Activated CD8-positive, alpha-beta memory T cell treated with anti-CD3 and anti-CD28 coated beads for 24 hours (primary cell): Measurements from ENCODE around the gene RAVER2.
"Not testable (repeated sequence)": the region's sequence is repeated elsewhere in the genome, so short reads cannot be mapped to it uniquely, and the experiment has no call there.

ENCODE experiments used
- DNase-seq: peaks from one replicate; pipeline ENCODE4 v3.0.0-alpha.2; 2020

Gene RAVER2, protein sequence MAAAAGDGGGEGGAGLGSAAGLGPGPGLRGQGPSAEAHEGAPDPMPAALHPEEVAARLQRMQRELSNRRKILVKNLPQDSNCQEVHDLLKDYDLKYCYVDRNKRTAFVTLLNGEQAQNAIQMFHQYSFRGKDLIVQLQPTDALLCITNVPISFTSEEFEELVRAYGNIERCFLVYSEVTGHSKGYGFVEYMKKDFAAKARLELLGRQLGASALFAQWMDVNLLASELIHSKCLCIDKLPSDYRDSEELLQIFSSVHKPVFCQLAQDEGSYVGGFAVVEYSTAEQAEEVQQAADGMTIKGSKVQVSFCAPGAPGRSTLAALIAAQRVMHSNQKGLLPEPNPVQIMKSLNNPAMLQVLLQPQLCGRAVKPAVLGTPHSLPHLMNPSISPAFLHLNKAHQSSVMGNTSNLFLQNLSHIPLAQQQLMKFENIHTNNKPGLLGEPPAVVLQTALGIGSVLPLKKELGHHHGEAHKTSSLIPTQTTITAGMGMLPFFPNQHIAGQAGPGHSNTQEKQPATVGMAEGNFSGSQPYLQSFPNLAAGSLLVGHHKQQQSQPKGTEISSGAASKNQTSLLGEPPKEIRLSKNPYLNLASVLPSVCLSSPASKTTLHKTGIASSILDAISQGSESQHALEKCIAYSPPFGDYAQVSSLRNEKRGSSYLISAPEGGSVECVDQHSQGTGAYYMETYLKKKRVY

DNA sequence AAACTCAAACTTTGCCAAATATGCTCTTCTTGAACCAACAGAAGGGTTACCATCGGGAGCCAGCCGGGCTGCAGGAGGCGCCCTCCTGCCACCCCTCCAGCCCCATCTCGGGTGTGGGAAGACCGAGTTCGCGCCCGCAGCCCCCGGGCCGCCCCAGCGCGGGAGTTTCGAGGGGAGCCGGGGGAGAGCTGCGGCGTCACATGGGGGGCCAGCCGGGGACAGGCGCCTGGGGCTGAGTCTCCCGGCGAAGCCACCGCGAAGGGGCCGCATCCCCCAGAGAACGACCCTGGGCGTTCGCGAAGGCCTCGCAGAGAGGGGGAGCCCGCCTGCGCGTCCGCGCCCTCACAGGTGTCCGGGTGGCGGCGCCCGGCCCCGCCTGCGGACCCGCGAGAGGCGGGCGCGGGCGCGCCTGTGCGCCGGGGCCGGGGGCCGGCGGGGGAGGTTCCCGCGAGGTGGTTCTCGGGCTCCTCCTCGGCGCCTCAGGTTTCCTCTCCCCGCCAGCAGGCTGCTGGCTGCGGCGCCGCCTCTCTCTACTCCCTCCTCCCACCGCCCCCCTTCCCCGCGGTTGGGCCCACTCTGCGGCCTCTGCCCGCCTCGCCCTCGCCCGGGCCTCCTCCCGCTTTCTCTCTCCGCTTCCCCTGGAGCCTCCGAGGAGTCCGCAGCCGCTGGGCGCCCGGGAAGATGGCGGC lies at the start of gene RAVER2:
TSS of gene RAVER2 (plus strand) at position 584 of the 689 bp plus-strand sequence. CDS start at position 682, 98 bp downstream.
- DNase-seq, result peak; percentile 81

- DNase-seq, result no peak
Observed at GRCh38 chr1:64696879-64697278, 48.0 kb upstream of the RAVER2 start.

- DNase-seq, result no peak
Observed at GRCh38 chr1:64699327-64699726, 45.5 kb upstream of the RAVER2 start.

DNA sequence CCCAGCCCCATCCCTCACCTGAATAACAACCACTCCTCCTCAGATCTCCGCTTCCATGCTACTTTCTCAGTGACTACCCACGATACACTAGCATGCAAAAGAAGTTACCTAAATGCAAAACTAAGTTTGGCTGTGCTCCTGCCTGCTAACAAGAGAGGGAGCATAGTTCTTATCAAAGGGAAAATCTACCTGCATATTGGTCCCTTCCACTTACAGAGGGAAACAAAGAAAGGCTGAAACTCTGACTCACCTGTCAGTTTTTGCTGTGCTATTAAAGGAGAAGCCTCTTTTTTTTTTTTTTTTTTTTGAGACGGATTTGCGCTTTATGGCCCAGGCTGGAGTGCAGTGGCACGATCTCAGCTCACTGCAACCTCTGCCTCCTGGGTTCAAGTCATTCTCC lies 43.8 kb upstream of the RAVER2 start:
- no peak for DNase-seq

- DNase-seq, result no peak
Observed at GRCh38 chr1:64701886-64702285, 43.0 kb upstream of the RAVER2 start.

DNA sequence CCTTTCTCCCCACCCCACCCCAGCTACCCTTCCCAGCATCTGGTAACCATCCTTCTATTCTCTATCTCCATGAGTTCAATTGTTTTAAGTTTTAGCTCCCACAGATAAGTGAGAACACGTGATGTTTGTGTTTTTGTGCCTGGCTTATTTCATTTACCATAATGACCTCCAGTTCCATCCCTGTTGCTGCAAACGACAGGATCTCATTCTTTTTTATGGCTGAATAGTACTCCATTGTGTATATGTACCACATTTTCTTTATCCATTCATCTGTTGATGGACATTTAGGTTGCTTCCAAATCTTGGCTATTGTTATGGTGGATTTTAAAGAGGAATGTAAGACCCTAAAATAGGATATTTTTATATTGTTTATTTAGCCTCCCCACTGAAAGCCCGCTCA lies 42.2 kb upstream of the RAVER2 start:
- not testable (repeated sequence) for DNase-seq

GRCh38 chr1:64703600-64703999 lies 41.3 kb upstream of the RAVER2 start:
- DNase-seq, result no peak

DNA sequence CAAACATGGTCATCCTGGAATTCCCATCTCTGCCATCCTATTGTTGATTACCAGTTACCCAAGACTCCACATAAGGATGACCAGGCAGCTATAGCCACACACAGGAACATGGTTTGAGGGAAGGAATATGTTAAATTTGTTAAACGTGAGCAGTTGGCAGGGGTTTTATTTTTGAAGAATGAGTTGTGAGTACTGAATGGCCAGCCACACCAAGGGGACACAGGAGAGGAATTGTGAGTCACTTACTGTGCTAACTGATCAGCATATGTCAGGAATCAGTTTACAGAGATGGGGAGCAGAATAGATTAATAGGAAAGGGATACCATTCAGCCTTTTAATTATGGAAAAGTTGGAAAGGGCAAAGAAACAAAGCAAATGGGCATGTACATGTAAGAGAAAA lies 39.3 kb upstream of the RAVER2 start:
- DNase-seq, result no peak

DNA sequence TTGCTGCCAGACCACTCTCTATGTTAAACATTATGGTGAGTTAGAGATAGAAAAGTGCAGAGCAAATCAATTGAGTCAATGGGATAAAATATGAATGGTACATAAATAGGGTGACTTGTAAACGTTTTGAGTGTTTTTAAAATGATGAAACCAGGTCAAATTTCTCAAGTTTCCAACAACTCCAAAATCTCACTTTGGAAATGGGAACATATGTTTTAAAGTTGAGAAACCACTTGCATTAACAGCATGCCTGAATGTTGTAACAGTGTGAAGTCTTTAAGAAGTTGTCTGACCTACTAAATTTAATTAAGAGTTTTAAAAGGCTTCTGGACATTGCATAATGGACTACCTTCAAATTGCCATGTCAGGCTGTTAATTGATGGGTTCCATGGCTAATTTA lies 33.6 kb upstream of the RAVER2 start:
- no peak for DNase-seq

DNA sequence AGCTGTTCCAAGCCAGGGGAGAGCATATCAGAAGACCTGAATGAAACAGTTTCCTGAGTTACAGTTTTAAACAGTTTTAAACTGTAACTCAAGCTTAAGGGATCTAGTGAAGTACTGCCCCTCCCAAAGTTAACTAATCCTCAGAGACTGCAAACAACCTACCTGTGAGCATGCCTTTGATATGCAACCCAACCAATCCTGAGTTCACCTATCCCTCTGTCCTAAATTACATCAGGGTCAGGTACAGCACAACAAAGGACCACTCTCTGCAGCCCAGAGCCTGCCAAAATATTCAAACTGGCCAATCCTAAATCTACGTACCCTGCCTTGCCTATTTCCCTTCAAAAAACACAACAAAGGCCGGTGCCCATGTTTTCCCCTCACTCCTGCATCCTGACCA lies 32.8 kb upstream of the RAVER2 start:
- no peak for DNase-seq

GRCh38 chr1:64715186-64715585 lies 29.7 kb upstream of the RAVER2 start:
- DNase-seq, result no peak

DNA sequence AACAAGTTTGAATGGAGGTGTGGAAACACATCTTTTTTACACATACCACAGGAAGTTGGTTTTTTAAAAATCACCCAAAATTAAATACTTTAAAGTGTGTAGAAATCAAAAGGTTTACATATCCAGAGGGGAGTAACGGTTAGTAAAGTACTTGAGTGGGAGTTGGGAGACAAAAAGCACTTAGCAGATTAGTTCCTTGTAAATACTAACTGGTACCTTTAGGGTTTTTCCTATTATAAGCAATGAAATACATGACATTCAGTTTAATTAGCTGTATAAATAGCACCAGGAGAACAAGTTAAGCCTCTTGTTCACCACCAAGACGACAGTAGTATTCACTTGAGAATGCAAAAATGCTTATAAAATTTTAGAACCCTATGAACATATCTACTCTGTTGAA lies 23.7 kb upstream of the RAVER2 start:
- DNase-seq, result no peak

- no peak for DNase-seq
Observed at GRCh38 chr1:64721576-64722145, 23.2 kb upstream of the RAVER2 start.

- no peak for DNase-seq
Observed at GRCh38 chr1:64727861-64728260, 17.0 kb upstream of the RAVER2 start.

DNA sequence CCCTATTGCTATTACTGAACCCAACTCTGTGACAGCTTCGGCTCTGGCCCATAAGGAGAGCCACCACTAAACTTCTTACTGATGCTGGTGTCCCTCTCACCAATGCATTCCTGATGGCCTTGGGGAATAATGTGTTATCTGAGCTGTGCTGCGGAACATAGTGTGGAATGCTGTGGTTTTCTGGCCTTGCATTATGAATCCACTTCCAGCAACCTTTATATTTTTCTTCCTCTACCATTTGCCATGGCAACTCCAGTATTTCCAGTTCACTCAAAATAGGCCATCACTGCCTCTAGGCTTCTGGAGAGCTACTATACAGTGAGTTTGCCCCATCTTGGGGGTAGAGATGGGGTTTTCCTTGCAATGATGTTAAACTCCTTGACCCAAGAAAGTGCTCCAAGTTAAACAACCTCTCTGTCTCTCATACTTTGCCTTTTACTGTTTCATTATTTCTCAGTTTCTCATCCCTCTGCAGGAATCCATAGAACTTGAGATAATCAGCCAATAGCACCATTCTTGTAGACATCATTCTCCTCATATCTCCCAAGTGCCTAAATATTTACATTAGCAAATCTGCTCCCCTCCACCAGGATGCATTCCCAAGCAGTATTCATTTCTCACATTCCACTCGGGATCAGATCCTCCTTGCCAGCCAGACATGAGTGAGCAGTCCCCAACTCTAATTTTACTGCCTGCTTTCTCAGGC lies 11.1 kb upstream of the RAVER2 start:
- no peak for DNase-seq

- no peak for DNase-seq
Observed at GRCh38 chr1:64734287-64734652, 10.6 kb upstream of the RAVER2 start.

- DNase-seq, result not testable (repeated sequence)
Observed at GRCh38 chr1:64740687-64741086, 4.2 kb upstream of the RAVER2 start.

DNA sequence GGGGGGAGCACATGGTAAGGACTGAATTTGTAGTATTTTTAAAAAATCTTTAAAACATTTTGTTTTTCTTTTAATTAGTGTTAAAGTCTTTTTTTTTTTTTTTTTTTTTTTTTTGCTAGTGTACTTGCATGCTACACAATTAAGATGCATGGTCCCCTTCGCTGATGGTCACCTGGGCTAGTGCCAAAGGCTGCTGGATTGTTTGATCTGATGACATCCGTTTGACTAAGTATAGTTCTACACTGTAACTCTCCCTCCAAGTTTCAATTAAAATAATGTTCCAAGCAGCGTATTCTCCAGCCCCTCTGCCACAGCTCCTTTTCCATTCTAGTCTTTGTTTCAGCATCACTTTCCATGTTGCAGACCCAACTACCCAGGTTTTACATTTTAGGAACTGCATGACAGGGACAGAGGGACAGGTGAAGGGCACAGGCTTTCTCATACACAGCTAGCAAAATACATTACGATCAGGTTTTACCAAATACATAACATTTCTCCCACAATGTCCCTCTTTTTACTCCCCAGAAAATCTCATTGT lies 852 bp upstream of the RAVER2 start:
- peak; percentile 55 for DNase-seq

GRCh38 chr1:64745181-64745985 lies 508 bp downstream of the RAVER2 start:
- DNase-seq, result peak; percentile 67

GRCh38 chr1:64745986-64746940 lies 1.4 kb downstream of the RAVER2 start:
- no peak for DNase-seq
